ENCODE measurements around the gene CSTF3. TPM values are rescaled to one million over a fixed set of nuclear protein-coding genes. Genes with fewer than 3 reads are reported as not detected.
A peak's percentile ranks its signal among the peaks of the same experiment; 100 is the strongest.

Gene CSTF3
- total and polyA plus RNA-seq, 2 of the 4 experiments (the other 2 are of a cell fraction), result 14.5 to 23.4 TPM

DNA sequence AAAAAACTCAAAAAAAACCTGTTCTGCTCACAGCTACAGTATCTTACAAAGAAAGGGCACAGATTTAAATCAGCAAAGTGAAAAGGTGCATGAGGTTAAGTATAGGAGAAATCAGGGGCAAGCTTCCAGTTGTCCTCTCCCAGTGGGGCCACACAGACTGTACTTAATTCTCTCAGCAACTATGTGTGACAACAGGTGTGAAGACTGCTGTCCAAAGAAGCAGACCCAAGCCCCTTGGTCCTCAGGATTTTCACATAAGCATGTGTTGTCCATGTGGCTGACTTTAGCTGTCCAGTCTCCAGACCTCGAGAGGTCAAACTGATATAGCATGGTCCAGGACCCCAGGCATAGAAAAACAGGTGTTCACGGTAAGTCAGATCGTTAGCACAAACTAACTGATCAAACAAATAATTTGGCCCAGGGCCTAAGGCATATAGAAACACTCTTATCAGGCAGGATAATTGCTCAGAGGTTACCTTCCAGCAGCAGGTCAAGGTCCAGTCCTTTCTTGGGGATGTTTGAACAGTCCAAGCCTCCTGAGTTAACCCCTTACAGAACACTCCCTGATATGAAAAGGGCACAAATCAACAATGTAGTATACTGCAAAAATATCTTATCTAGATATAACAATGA lies 21.1 kb upstream of the CSTF3 start:
- ATAC-seq (ENCODE audit: low read depth) (no peak), DNase-seq (no peak)
- H3K4ac ChIP-seq (ENCODE audit: low read depth, low read length), result no peak overlapping the region
- no peak overlapping the region; a peak in 1 of 4 replicates for H4K8ac ChIP-seq (ENCODE audit: low read depth in 2 of 2, low read length in 2 of 2)
- H2AFZ ChIP-seq (replicated peaks; ENCODE audit: low read length, poor library complexity), result no peak overlapping the region
- no peak overlapping the region for H3K4me3 ChIP-seq (ENCODE audit: insufficient read depth, low read depth, low read length)
- H2BK5ac ChIP-seq (ENCODE audit: low read depth, low read length, poor library complexity, severe bottlenecking), result no peak overlapping the region
- 0 out of 3 replicates have a peak overlapping the region, but pooled peaks have one; percentile 13 for H2BK15ac ChIP-seq (ENCODE audit: low read depth, low read length)
- no peaks in the 10 kb centered on the region for H3K9me3 ChIP-seq (ENCODE audit: control insufficient read depth, insufficient read depth, low read length)
- H2BK120ac ChIP-seq (ENCODE audit: low read depth, low read length), result peak overlapping the region; percentile 48
- dilution Hi-C loops (cut with HindIII; ENCODE audit: low sequenced_read_pairs, unreplicated experiment) (no loop called here), intact Hi-C loops (cut with micrococcal nuclease) (no loop called here), in situ Hi-C loops (cut with MboI; ENCODE audit: low sequenced_read_pairs) (no loop called here)
- peak overlapping the region; percentile 18; the same call in 1 of the 2 replicates for H2BK20ac ChIP-seq (ENCODE audit: low read depth, low read length)
- H3K27ac ChIP-seq (ENCODE audit: insufficient read depth, low read length), result no peak overlapping the region
- POLR2A ChIA-PET (ENCODE audit: unreplicated experiment), result no interaction called here
- H3K18ac ChIP-seq (ENCODE audit: low read depth, low read length), result no peak overlapping the region
- H3K9me1 ChIP-seq (ENCODE audit: insufficient read depth, low read length), result peaks cover 4% of the 10 kb centered on the region; the same call in 1 of the 2 replicates
- H3K4me2 ChIP-seq (ENCODE audit: low read depth, low read length), result no peak overlapping the region
- no TSS peak for BruUV-seq (replicated peaks)
- peaks cover 0 to 5% of the 10 kb centered on the region in 2 experiments; a peak in 2 of 4 replicates for H3K79me1 ChIP-seq (ENCODE audit: low read depth in 1 of 2, low read length in 2 of 2)
- H4K91ac ChIP-seq (ENCODE audit: insufficient read depth, low read depth, low read length), result peak overlapping the region; percentile 3; the same call in 1 of the 2 replicates
- peak overlapping the region; percentile 64; the same call in 1 of the 2 replicates for H2AK5ac ChIP-seq (ENCODE audit: low read depth, low read length)
- H4K5ac ChIP-seq (ENCODE audit: low read depth, low read length), result no peak overlapping the region
- H3K27me3 ChIP-seq (ENCODE audit: control insufficient read depth, insufficient read depth, low read length), result no peaks in the 10 kb centered on the region
- no peak overlapping the region for H3K14ac ChIP-seq (replicated peaks; ENCODE audit: low read depth, low read length)
- no CpG with 5 or more reads among the region's 3 CpGs for WGBS, 2 experiments (ENCODE audit: extremely low coverage in 2 of 2, insufficient read length in 1 of 2)
- H3K23ac ChIP-seq (ENCODE audit: low read depth, low read length), result peak overlapping the region; percentile 73; the same call in 1 of the 2 replicates
- peaks cover 9% of the 10 kb centered on the region for H3K4me1 ChIP-seq (ENCODE audit: control insufficient read depth, insufficient read depth, low read length)
- no peaks in the 10 kb centered on the region for H3K36me3 ChIP-seq (ENCODE audit: control insufficient read depth, insufficient read depth, low read length)
- no peak overlapping the region for H3K56ac ChIP-seq (ENCODE audit: extremely low read depth, insufficient read depth, low read length)
- CTCF ChIA-PET, result interaction anchor here (0.9 kb wide), 1 partner anchor 13 kb away, joined by 3 read pairs; no protein-coding TSS in a partner anchor
- H2AK9ac ChIP-seq (replicated peaks; ENCODE audit: low read depth, low read length, poor library complexity), result no peak overlapping the region
- no peak overlapping the region for H3K9ac ChIP-seq (ENCODE audit: low read depth, low read length)
- H4K20me1 ChIP-seq (ENCODE audit: insufficient read depth, low read length), result no peaks in the 10 kb centered on the region
- TF ChIP-seq CEBPB (IDR thresholded peaks at IDR 0.05; ENCODE audit: low read depth, low read length), result no peak
- TF ChIP-seq, protein P1, sequence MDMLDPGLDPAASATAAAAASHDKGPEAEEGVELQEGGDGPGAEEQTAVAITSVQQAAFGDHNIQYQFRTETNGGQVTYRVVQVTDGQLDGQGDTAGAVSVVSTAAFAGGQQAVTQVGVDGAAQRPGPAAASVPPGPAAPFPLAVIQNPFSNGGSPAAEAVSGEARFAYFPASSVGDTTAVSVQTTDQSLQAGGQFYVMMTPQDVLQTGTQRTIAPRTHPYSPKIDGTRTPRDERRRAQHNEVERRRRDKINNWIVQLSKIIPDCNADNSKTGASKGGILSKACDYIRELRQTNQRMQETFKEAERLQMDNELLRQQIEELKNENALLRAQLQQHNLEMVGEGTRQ (IDR thresholded peaks at IDR 0.05; ENCODE audit: low read depth, low read length), result no peak
- TF ChIP-seq, protein P2, sequence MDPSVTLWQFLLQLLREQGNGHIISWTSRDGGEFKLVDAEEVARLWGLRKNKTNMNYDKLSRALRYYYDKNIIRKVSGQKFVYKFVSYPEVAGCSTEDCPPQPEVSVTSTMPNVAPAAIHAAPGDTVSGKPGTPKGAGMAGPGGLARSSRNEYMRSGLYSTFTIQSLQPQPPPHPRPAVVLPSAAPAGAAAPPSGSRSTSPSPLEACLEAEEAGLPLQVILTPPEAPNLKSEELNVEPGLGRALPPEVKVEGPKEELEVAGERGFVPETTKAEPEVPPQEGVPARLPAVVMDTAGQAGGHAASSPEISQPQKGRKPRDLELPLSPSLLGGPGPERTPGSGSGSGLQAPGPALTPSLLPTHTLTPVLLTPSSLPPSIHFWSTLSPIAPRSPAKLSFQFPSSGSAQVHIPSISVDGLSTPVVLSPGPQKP (IDR thresholded peaks at IDR 0.05; ENCODE audit: borderline replicate concordance, low read depth, low read length), result no peak
- TF ChIP-seq RAD21 (IDR thresholded peaks at IDR 0.05; ENCODE audit: low read length), result no peak
- TF ChIP-seq MAFK (IDR thresholded peaks at IDR 0.05; ENCODE audit: low read depth, low read length), result no peak
- TF ChIP-seq RCOR1 (IDR thresholded peaks at IDR 0.05; ENCODE audit: insufficient replicate concordance, low read length), result no peak
- no peak for TF ChIP-seq RFX5 (IDR thresholded peaks at IDR 0.05; ENCODE audit: low read depth, low read length)
- TF ChIP-seq, protein P3, sequence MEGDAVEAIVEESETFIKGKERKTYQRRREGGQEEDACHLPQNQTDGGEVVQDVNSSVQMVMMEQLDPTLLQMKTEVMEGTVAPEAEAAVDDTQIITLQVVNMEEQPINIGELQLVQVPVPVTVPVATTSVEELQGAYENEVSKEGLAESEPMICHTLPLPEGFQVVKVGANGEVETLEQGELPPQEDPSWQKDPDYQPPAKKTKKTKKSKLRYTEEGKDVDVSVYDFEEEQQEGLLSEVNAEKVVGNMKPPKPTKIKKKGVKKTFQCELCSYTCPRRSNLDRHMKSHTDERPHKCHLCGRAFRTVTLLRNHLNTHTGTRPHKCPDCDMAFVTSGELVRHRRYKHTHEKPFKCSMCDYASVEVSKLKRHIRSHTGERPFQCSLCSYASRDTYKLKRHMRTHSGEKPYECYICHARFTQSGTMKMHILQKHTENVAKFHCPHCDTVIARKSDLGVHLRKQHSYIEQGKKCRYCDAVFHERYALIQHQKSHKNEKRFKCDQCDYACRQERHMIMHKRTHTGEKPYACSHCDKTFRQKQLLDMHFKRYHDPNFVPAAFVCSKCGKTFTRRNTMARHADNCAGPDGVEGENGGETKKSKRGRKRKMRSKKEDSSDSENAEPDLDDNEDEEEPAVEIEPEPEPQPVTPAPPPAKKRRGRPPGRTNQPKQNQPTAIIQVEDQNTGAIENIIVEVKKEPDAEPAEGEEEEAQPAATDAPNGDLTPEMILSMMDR (conservative IDR thresholded peaks at IDR 0.05; ENCODE audit: low read depth, low read length), result no peak
- TF ChIP-seq FOS (IDR thresholded peaks at IDR 0.05; ENCODE audit: low read depth, low read length), result no peak
- no peak for TF ChIP-seq BHLHE40 (IDR thresholded peaks at IDR 0.05; ENCODE audit: low read depth, low read length)
- TF ChIP-seq MXI1 (IDR thresholded peaks at IDR 0.05; ENCODE audit: borderline replicate concordance, low read depth, low read length), result no peak
- TF ChIP-seq NFE2L2 (IDR thresholded peaks at IDR 0.05; ENCODE audit: low read depth, low read length), result no peak
- no peak for TF ChIP-seq SMC3 (IDR thresholded peaks at IDR 0.05; ENCODE audit: low read depth, low read length)
- no peak for TF ChIP-seq MAZ (IDR thresholded peaks at IDR 0.05; ENCODE audit: borderline replicate concordance, low read depth, low read length)
- TF ChIP-seq POLR2A (IDR thresholded peaks at IDR 0.05; ENCODE audit: low read depth, low read length), result no peak
